ENCODE data around the gene GALNT10.

DNA sequence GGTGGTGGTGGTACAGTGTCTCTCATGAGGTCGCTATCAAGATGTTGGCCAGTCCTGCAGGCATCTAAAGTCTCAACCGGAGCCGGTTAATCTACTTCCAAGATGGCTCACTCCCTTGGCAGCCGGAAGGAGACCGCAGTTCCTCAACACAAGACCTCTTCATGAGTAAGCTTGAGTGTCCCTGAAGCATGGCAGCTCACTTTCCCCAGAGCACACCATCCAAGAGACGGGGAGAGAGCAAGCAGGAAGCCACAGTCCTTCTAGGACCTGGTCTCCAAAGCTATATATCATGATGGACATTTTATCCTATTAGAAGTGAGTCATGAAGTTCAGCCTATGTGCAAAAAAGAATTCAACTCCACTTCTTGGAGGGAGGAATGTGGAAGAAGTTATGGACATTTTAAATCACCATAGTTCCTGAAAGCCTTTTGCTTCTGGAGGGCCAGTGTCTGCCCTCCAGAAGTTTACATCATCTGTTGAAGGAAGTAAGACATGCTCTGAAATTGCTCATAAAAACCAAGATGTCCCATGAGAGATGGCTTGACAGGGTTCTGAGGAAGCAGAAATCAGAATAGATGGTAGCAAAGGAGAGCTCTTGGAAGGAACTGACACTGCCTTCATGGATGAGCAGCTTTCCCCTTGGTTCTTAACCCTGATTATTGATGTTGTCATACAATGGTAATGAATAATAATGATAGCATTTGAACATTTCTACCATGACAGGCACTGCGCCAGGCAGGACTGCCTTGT lies 21.3 kb downstream of the GALNT10 start:
- TF ChIP-seq, protein P1, sequence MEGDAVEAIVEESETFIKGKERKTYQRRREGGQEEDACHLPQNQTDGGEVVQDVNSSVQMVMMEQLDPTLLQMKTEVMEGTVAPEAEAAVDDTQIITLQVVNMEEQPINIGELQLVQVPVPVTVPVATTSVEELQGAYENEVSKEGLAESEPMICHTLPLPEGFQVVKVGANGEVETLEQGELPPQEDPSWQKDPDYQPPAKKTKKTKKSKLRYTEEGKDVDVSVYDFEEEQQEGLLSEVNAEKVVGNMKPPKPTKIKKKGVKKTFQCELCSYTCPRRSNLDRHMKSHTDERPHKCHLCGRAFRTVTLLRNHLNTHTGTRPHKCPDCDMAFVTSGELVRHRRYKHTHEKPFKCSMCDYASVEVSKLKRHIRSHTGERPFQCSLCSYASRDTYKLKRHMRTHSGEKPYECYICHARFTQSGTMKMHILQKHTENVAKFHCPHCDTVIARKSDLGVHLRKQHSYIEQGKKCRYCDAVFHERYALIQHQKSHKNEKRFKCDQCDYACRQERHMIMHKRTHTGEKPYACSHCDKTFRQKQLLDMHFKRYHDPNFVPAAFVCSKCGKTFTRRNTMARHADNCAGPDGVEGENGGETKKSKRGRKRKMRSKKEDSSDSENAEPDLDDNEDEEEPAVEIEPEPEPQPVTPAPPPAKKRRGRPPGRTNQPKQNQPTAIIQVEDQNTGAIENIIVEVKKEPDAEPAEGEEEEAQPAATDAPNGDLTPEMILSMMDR (IDR thresholded peaks at IDR 0.05) = no peak
- TF ChIP-seq POLR2A (IDR thresholded peaks at IDR 0.05) = no peak

Measured in uterus (tissue), 2 donors.